HG02610 (cell line): Measurements from ENCODE around the gene TNIK.

Experiments
- ATAC-seq: cut with Tn5 transposase; IDR thresholded peaks from one replicate; pipeline ENCODE4 v1.9.1; 2021; ENCODE audit warnings: mild to moderate bottlenecking, moderate library complexity; ENCODE audit not compliant: unreplicated experiment

TNIK gene

GRCh38 chr3:171023566-171023965, 436.6 kb downstream of the TNIK start:
- no peak for ATAC-seq

GRCh38 chr3:171021377-171021776, 438.8 kb downstream of the TNIK start:
- no peak for ATAC-seq

- no peak for ATAC-seq
These were observed 441.9 kb downstream of the TNIK start for GRCh38 chr3:171018156-171018935.

- no peak for ATAC-seq
These were observed 446.1 kb downstream of the TNIK start for GRCh38 chr3:171013822-171014748.

GRCh38 chr3:171011873-171012336, 448.3 kb downstream of the TNIK start:
- ATAC-seq = no peak
